ENCODE results near the gene ELL.

The ELL gene

GRCh38 chr19:18475004-18475453 is 46.8 kb downstream of the ELL start:
- TF ChIP-seq Cebpa-rat (IDR thresholded peaks at IDR 0.05): no peak
- Histone ChIP-seq H3K36me3 (peaks cover 45% of the 10 kb centered on the region), H3K9me3 (peaks cover 5% of the 10 kb centered on the region; the same call in 1 of the 2 replicates), H3K27ac (no peak overlapping the region), H3K27me3 (no peaks in the 10 kb centered on the region), H3K4me1 (peaks cover 62% of the 10 kb centered on the region), H4K20me1 (peaks cover 98% of the 10 kb centered on the region), H3K4me3 (no peak overlapping the region), H3K9ac (no peak overlapping the region), H3K4me2 (peak overlapping the region; percentile 67)

GRCh38 chr19:18474366-18474887 is 47.4 kb downstream of the ELL start:
- Histone ChIP-seq H3K27ac (0 out of 2 replicates have a peak overlapping the region, but pooled peaks have one; percentile 26), H3K4me1 (peaks cover 56% of the 10 kb centered on the region), H3K9me3 (peaks cover 5% of the 10 kb centered on the region; the same call in 1 of the 2 replicates), H3K4me3 (no peak overlapping the region), H3K4me2 (no peak overlapping the region), H3K27me3 (no peaks in the 10 kb centered on the region), H4K20me1 (peaks cover 98% of the 10 kb centered on the region), H3K9ac (no peak overlapping the region), H3K36me3 (peaks cover 49% of the 10 kb centered on the region)
- no peak for TF ChIP-seq Cebpa-rat (IDR thresholded peaks at IDR 0.05)

GRCh38 chr19:18473706-18474087 is 48.2 kb downstream of the ELL start:
- Histone ChIP-seq H3K4me3 (no peak overlapping the region), H4K20me1 (peaks cover 98% of the 10 kb centered on the region), H3K27me3 (no peaks in the 10 kb centered on the region), H3K4me1 (peaks cover 48% of the 10 kb centered on the region), H3K4me2 (no peak overlapping the region), H3K27ac (0 out of 2 replicates have a peak overlapping the region, but pooled peaks have one; percentile 26), H3K9me3 (peaks cover 5% of the 10 kb centered on the region; the same call in 1 of the 2 replicates), H3K9ac (no peak overlapping the region), H3K36me3 (peaks cover 56% of the 10 kb centered on the region)
- no peak for TF ChIP-seq Cebpa-rat (IDR thresholded peaks at IDR 0.05)

- Histone ChIP-seq H3K36me3 (peaks cover 59% of the 10 kb centered on the region), H3K9me3 (peaks cover 5% of the 10 kb centered on the region; the same call in 1 of the 2 replicates), H4K20me1 (peaks cover 98% of the 10 kb centered on the region), H3K4me3 (no peak overlapping the region), H3K4me2 (no peak overlapping the region), H3K27me3 (no peaks in the 10 kb centered on the region), H3K4me1 (peaks cover 43% of the 10 kb centered on the region), H3K9ac (no peak overlapping the region), H3K27ac (no peak overlapping the region)
- TF ChIP-seq Cebpa-rat (IDR thresholded peaks at IDR 0.05): no peak
Measured at GRCh38 chr19:18473003-18473705, 48.7 kb downstream of the ELL start.

GRCh38 chr19:18470787-18471186 is 51.1 kb downstream of the ELL start:
- H3K36me3 ChIP-seq: peaks cover 49% of the 10 kb centered on the region
- no peak overlapping the region for H3K9ac ChIP-seq
- H3K4me1 ChIP-seq: peaks cover 28% of the 10 kb centered on the region
- no peak for TF ChIP-seq Cebpa-rat (IDR thresholded peaks at IDR 0.05)
- no peak overlapping the region for H3K4me2 ChIP-seq
- no peaks in the 10 kb centered on the region for H3K9me3 ChIP-seq
- peaks cover 93% of the 10 kb centered on the region for H4K20me1 ChIP-seq
- H3K27ac ChIP-seq: no peak overlapping the region
- no peaks in the 10 kb centered on the region for H3K27me3 ChIP-seq
- no peak overlapping the region for H3K4me3 ChIP-seq

- Histone ChIP-seq H3K27me3 (no peaks in the 10 kb centered on the region), H3K4me2 (no peak overlapping the region), H3K36me3 (peaks cover 59% of the 10 kb centered on the region), H3K9me3 (no peaks in the 10 kb centered on the region), H3K4me1 (peaks cover 28% of the 10 kb centered on the region), H4K20me1 (peaks cover 93% of the 10 kb centered on the region), H3K27ac (no peak overlapping the region), H3K9ac (no peak overlapping the region), H3K4me3 (no peak overlapping the region)
- TF ChIP-seq Cebpa-rat (IDR thresholded peaks at IDR 0.05): no peak
Measured at GRCh38 chr19:18469069-18469846, 52.6 kb downstream of the ELL start.

- Histone ChIP-seq H4K20me1 (peaks cover 90% of the 10 kb centered on the region), H3K27me3 (no peaks in the 10 kb centered on the region), H3K36me3 (peaks cover 63% of the 10 kb centered on the region), H3K4me3 (no peak overlapping the region), H3K4me2 (no peak overlapping the region), H3K9me3 (no peaks in the 10 kb centered on the region), H3K9ac (no peak overlapping the region), H3K4me1 (peaks cover 32% of the 10 kb centered on the region), H3K27ac (no peak overlapping the region)
- no peak for TF ChIP-seq Cebpa-rat (IDR thresholded peaks at IDR 0.05)
Measured at GRCh38 chr19:18468517-18468916, 53.4 kb downstream of the ELL start.

- Histone ChIP-seq H4K20me1 (peaks cover 88% of the 10 kb centered on the region), H3K27ac (no peak overlapping the region), H3K4me3 (no peak overlapping the region), H3K4me2 (no peak overlapping the region), H3K9me3 (no peaks in the 10 kb centered on the region), H3K9ac (no peak overlapping the region), H3K36me3 (peaks cover 59% of the 10 kb centered on the region), H3K27me3 (no peaks in the 10 kb centered on the region), H3K4me1 (peaks cover 37% of the 10 kb centered on the region)
- no peak for TF ChIP-seq Cebpa-rat (IDR thresholded peaks at IDR 0.05)
Measured at GRCh38 chr19:18467978-18468377, 53.9 kb downstream of the ELL start.

- H3K36me3 ChIP-seq: peaks cover 53% of the 10 kb centered on the region
- H3K4me2 ChIP-seq: no peak overlapping the region
- H3K27ac ChIP-seq: no peak overlapping the region
- no peak overlapping the region for H3K9ac ChIP-seq
- H3K9me3 ChIP-seq: no peaks in the 10 kb centered on the region
- H3K4me1 ChIP-seq: peaks cover 54% of the 10 kb centered on the region
- no peak for TF ChIP-seq Cebpa-rat (IDR thresholded peaks at IDR 0.05)
- H3K4me3 ChIP-seq: no peak overlapping the region
- H4K20me1 ChIP-seq: peaks cover 86% of the 10 kb centered on the region
- no peaks in the 10 kb centered on the region for H3K27me3 ChIP-seq
Measured at GRCh38 chr19:18466354-18466753, 55.5 kb downstream of the ELL start.

- Histone ChIP-seq H3K27me3 (no peaks in the 10 kb centered on the region), H3K4me2 (peak overlapping the region; percentile 71; the same call in 1 of the 2 replicates), H3K9ac (no peak overlapping the region), H4K20me1 (peaks cover 87% of the 10 kb centered on the region), H3K27ac (no peak overlapping the region), H3K36me3 (peaks cover 56% of the 10 kb centered on the region), H3K9me3 (no peaks in the 10 kb centered on the region), H3K4me1 (peaks cover 58% of the 10 kb centered on the region), H3K4me3 (no peak overlapping the region)
- no peak for TF ChIP-seq Cebpa-rat (IDR thresholded peaks at IDR 0.05)
Measured at GRCh38 chr19:18465964-18466339, 55.9 kb downstream of the ELL start.
